NCI-H146 (cell line): ENCODE data around the gene GAA.

Source experiments
- DNase-seq: peaks from one replicate; lab custom pipeline; 2025; lab: John Stamatoyannopoulos, UW

Gene GAA

GRCh38 chr17:80101011-80101945 lies at the start of gene GAA:
Gene GAA (plus strand): TSS chr17:80101581. CDS start chr17:80104587, 3,006 bp downstream.
- DNase-seq, result peak; percentile 87

DNA sequence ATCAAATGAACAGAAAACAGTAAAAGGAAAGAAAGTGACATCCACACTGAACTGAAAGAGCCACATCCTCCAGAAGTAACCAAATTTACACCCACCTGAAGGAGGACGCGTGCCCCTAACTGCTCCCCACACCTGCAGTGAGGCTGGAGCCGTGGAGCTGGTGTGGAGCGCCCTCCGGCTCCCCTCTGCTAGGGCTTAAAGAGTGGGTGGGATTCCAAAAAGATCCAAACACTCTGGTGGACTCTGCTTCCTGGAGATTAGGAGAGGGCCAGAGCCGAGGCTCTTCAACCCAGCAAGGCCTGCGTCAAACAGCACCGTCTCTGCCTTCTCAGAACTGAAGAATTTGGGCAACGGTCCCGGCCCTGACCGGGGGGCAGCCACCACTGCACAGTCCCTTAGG lies 49.7 kb upstream of the GAA start:
- DNase-seq, result no peak

DNA sequence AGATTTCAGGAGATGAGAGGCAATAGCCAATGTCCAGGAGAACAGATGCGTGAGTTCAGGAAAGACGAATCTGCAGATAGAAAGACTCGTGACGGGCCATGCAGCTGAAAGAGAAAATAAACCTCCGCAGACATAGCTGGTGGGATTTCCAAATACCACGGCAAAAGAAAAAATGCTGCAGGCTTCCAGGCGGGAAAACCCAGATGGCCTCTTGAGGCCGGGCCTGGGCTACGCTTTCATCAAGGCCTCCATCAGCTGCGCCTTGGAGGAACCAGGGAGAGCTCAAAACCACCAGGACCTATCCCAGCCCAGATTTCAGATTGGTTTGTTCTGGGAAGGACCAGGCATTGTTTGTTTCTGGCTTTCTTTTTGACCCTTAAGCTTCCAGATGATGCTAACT lies 48.3 kb upstream of the GAA start:
- DNase-seq, result no peak

DNA sequence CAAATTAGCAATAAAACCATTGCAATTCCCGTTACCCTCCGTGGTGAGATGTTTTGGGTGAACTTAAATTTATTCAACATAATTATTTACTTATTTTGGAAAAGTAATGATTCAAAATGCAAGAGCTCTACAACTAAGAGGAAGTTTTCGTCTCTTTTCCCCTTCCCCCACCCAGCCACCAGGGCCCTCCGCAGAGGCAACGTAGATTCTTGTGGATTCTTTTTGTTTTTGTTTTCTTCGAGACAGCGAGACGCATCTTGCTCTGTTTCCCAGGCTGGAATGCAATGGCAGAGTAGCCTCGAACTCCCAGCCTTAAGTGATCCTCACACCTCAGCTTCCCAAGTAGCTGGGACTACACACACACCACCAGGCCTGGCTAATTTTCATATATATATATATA lies 45.8 kb upstream of the GAA start:
- DNase-seq, result no peak

GRCh38 chr17:80058311-80058955 lies 42.9 kb upstream of the GAA start:
- no peak for DNase-seq

- no peak for DNase-seq
These were observed 40.7 kb upstream of the GAA start for GRCh38 chr17:80060644-80061043.

- no peak for DNase-seq
These were observed 40.0 kb upstream of the GAA start for GRCh38 chr17:80061421-80061820.

DNA sequence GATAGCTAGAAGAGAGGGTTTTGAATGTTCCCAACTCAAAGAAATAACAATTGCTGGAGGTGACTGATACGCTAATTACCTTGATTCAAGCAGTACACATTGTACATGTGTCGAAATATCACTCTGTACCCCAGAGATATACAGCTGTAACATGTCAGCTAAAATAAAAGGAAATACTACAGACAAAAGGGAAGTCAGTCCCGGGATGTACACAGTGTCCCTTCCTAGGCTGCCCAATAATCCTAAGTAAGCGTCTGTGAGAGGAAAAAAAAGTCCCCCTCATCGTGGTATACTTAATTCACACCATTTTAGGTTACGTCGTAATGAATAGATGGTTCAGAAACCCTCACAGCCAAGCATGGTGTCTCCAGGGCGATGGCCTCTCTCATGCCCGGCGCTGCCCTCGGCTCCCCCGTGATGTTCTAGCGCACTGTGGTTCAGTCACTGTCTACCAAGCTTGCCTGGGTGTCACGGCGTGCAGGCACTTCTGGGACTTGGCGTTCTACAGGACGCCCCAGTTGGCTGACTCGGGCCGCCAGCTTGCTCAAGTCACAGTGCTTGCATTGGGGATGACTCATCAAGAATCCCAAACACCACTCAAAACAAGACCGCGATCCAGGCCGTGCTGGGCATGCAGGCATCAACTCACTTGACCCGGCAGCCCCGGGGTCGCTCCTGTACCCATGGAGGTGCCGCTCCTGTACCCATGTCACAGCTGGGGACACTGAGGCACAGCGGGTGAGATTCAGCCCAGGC lies 37.4 kb upstream of the GAA start:
- DNase-seq, result no peak

DNA sequence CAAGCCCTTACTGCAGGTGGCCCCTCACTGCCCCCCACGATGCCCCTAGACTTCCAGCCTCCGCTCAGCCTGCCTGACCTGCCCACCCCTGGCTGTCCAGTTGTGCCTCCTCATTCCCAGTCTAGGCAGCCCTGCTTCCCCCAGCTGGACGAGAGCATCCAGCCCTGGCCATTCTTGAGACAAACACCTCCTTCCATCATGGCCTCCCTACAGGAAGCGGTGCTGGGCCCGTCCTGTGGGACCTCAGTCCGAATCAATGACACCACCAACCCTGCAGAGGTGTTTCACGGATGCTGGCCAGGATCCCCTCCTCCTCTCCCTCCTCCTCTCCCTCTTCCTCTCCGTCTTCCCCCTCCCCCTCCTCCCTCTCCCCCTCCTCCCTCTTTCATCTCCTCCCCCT lies 36.7 kb upstream of the GAA start:
- no peak for DNase-seq

- no peak for DNase-seq
These were observed 35.8 kb upstream of the GAA start for GRCh38 chr17:80065478-80066170.

GRCh38 chr17:80067393-80067986 lies 33.9 kb upstream of the GAA start:
- no peak for DNase-seq

- no peak for DNase-seq
These were observed 32.8 kb upstream of the GAA start for GRCh38 chr17:80068301-80069222.

DNA sequence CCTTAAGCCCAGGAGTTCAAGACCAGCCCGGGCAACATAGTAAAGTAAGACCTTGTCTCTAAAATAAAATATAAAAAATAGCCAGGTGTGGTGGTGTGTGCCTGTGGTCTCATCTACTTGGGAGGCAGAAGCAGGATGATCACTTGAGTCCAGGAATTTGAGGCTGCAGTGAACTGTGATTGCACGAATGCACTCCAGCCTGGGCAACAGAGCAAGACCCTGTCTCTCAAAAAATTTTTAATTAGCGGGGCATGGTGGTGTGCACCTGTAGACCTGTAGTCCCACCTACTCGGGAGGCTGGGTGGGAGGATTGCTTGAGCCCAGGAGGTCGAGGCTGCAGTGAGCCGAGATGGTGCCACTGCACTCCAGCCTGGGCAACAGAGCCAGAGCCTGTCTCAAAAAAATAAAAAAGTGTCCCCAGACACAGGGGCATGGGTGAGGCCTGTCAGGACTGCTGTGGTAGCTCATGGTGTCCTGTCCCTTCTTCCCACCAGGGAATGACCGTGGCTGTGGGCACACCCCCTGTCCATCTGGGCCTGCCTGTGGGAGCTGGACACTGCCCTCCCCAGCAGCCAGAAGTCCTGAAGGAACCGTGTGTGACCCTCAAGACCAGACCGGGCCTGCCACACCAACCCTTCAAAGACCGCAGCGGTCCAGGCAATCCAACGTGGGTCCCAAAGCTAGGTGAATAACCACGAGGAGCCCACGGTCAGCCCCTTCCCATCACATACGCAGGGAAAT lies 30.8 kb upstream of the GAA start:
- DNase-seq, result no peak

- DNase-seq, result no peak
These were observed 30.1 kb upstream of the GAA start for GRCh38 chr17:80071116-80071841.

DNA sequence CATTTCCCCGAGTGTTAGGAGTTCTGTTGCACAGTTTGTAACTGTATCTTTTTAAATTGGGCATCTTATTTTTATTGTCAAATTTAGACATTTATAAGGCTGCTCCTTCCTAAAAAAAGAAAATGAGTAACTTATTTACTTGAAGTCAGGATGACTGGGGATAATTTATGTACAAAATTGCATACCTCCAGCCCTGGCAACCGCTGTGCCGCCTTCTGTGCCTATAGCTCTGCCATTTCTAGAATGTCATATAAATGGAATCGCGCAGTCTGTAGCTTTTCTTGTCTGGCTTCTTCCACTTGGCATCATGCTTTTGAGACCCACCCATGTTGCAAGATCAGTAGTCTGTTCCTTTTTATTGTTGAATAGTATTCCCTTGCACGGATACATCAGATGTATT lies 29.0 kb upstream of the GAA start:
- no peak for DNase-seq

DNA sequence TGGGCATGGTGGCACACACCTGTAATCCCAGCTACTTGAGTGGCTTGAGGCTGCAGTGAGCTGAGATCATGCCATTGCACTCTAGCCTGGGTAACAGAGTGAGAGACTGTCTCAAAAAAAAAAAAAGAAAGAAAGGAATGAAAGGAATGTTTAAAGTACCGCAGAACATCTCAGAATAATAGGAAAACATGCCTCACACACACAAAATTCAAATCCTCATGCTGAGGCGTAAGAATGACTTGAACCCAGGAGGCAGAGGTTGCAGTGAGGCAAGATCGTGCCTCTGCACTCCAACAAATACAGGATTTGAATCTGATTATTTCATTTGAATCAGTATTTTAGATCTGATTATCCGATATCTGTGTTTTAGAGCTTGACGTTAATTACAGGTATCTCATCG lies 21.3 kb upstream of the GAA start:
- no peak for DNase-seq

DNA sequence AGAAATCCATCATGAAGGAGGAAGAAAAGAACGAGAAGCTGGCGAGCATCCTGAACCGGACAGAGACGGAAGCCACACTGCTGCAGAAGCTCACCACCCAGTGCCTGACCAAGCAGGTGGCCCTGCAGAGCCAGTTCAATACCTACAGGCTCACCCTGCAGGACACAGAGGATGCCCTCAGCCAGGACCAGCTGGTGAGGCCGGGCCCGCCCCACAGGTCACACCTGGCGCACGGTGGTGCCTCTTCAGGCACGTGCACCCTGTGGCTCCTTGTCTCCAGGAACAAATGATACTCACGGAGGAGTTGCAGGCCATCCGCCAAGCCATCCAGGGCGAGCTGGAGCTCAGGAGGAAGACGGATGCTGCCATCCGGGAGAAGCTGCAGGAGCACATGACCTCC lies 19.8 kb upstream of the GAA start:
- DNase-seq, result peak; percentile 39

GRCh38 chr17:80082403-80083135 lies 18.8 kb upstream of the GAA start:
- peak; percentile 72 for DNase-seq
